H54 (cell line): ENCODE data around the gene GPR4.
A peak's percentile ranks its signal among the peaks of the same experiment; 100 is the strongest.

ENCODE experiments used
- DNase-seq: peaks from one replicate; pipeline ENCODE4 v3.0.0; 2011; ENCODE audit warnings: low spot score, mixed read lengths; ENCODE audit not compliant: insufficient read length
- FAIRE-seq: peaks from 3 replicates; lab custom pipeline; 2011; peaks lifted over from hg19 to GRCh38; lab: Jason Lieb, UNC
- POLR2A ChIP-seq: IDR thresholded peaks from 2 replicates; pipeline ENCODE4 v1.6.1; 2011; ENCODE audit warnings: low read depth, mild to moderate bottlenecking, low read length

GPR4 gene

GRCh38 chr19:45613926-45614725 lies 12.1 kb upstream of the GPR4 start:
- peak; percentile 87 for DNase-seq
- peak; percentile 91 for FAIRE-seq
- no peak for TF ChIP-seq POLR2A

- no peak for TF ChIP-seq POLR2A
- FAIRE-seq (no peak), DNase-seq (no peak)
Measured at GRCh38 chr19:45608948-45609347, 6.9 kb upstream of the GPR4 start.

GRCh38 chr19:45607071-45608029 lies 5.3 kb upstream of the GPR4 start:
- DNase-seq, result peak; percentile 60
- FAIRE-seq, result no peak
- TF ChIP-seq POLR2A, result no peak

GRCh38 chr19:45601115-45601514 lies 897 bp downstream of the GPR4 start:
- TF ChIP-seq POLR2A, result no peak
- no peak for DNase-seq
- no peak for FAIRE-seq

GRCh38 chr19:45600340-45600885 lies 1.6 kb downstream of the GPR4 start:
- DNase-seq, result no peak
- FAIRE-seq, result no peak
- TF ChIP-seq POLR2A, result no peak

- DNase-seq, result no peak
- no peak for TF ChIP-seq POLR2A
- FAIRE-seq, result no peak
Measured at GRCh38 chr19:45599286-45599685, 2.7 kb downstream of the GPR4 start.

GRCh38 chr19:45598267-45599001 lies 3.6 kb downstream of the GPR4 start:
- no peak for TF ChIP-seq POLR2A
- DNase-seq (no peak), FAIRE-seq (no peak)

GRCh38 chr19:45597425-45598111 lies 4.4 kb downstream of the GPR4 start:
- FAIRE-seq (no peak), DNase-seq (no peak)
- TF ChIP-seq POLR2A, result no peak

GRCh38 chr19:45595814-45596213 lies 6.2 kb downstream of the GPR4 start:
- no peak for DNase-seq
- TF ChIP-seq POLR2A, result no peak
- no peak for FAIRE-seq

- no peak for FAIRE-seq
- no peak for TF ChIP-seq POLR2A
- DNase-seq, result no peak
Measured at GRCh38 chr19:45593520-45593919, 8.5 kb downstream of the GPR4 start.

- FAIRE-seq (no peak), DNase-seq (no peak)
- TF ChIP-seq POLR2A, result no peak
Measured at GRCh38 chr19:45592366-45592765, 9.6 kb downstream of the GPR4 start.

- FAIRE-seq, result no peak
- TF ChIP-seq POLR2A, result no peak
Measured at GRCh38 chr19:45591638-45592005, 10.4 kb downstream of the GPR4 start.

More at GRCh38 chr19:45591638-45592005, 10.4 kb downstream of the GPR4 start:
- DNase-seq, result no peak
